HG03039 (cell line): ENCODE data around the gene TOP1.
"Not testable (repeated sequence)": the region's sequence is repeated elsewhere in the genome, so short reads cannot be mapped to it uniquely, and the experiment has no call there.

Source experiments
- ATAC-seq: cut with Tn5 transposase; IDR thresholded peaks from one replicate; pipeline ENCODE4 v1.9.1; 2021; ENCODE audit warnings: mild to moderate bottlenecking, moderate library complexity; ENCODE audit not compliant: unreplicated experiment

The TOP1 gene

DNA sequence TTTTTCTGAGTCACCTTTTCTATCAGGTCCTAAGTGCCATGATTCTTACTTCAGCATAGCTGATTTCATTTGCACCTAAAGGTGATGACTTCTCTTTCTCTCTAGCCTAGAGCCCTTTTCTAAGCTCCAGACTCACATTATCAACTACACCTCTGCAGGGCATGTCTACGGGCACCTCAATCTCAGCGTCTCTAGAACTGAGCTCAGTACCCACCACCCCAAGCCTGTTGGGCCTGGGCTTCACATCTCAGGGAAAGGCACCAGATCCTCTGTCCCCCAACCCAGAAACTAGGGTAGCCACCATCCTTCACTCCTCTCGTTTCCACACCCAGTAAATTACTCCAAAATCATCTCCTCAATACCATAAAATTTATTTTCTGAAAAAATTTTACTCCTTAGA lies 98.1 kb downstream of the TOP1 start:
- no peak for ATAC-seq

DNA sequence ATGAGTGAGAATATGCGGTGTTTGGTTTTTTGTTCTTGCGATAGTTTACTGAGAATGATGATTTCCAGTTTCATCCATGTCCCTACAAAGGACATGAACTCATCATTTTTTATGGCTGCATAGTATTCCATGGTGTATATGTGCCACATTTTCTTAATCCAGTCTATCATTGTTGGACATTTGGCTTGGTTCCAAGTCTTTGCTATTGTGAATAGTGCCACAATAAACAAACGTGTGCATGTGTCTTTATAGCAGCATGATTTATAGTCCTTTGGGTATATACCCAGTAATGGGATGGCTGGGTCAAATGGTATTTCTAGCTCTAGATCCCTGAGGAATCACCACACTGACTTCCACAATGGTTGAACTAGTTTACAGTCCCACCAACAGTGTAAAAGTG lies 99.7 kb downstream of the TOP1 start:
- not testable (repeated sequence) for ATAC-seq

DNA sequence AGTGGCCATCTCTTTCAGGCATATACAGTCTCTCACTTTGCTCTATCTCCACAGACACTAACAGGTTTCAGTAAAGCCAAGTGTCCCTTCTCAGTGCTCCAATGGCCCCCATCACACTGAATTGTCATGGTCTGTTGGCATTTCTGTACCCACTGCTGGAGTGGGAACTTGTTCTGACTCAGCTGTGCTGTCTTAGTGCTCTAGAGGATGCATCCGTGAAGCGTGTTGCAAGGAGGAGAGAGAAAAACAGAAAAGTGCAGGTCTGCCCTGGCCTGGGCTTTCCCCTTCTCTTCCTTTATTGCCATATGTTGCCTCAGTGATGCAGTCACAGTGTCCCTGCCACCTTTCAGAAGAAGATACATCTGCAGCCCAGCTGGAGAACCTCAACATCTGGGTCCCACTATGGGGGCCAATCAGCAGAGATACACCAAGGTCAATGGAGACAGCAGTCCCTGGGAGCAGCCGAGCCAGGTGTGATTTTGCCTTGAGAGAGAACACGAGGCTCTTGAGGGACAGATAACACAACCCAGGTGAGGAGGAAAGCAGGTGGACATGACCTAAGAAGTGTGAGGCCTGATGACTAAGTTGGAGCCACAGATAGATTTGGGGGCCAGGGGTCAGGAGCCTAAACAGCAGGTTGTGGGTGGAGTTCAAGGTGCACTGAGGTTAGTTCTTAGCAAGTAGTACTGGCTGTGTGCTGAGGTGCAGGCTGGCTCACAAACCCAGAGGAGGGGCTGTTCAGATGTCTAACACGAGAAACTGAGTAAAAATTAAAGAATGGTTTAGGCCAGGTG lies 103.2 kb downstream of the TOP1 start:
- ATAC-seq = no peak

DNA sequence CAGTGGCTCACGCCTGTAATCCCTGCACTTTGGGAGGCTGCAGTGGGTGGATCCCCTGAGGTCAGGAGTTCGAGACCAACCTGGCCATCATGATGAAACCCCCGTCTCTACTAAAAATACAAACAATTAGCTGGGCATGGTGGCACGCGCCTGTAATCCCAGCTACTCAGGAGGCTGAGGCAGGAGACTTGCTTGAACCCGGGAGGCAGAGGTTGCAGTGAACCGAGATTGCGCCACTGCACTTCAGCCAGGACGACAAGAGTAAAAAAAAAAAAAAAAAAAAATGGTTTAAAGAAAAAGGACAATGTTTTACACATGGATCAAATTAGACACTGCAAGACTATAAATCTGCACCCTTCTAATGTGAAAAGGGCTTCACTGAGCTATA lies 103.8 kb downstream of the TOP1 start:
- ATAC-seq = not testable (repeated sequence)

DNA sequence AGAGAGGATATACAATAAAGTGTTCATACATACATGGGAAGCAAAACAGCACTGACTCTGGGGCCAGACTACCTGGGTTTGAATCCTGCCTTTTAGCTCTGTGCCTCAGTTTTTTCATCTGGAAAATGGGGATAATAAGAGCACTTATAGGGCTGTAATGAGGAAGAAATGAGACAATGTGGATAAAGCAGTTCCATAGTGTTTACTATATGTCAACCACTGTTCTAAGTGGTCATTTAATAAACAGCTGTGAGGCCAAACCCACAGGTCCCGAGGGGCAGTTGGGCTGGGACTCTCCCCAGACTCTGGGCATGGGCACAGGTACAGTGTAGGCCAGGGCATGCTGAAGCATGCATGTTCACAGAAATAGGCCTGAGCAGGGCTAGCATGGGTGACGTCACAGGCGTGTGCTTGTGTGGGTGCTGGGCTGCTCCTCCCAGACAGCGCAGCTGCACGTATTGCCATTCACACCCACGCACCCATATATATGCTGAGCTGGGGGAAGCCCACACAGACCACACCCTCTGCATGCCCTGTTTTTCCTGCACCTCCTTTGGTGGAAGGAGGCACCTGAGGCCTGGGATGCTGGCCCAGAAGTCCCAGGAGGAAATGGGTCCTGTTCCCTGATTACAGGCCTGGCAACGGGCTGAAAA lies 105.2 kb downstream of the TOP1 start:
- peak; percentile 37 for ATAC-seq

DNA sequence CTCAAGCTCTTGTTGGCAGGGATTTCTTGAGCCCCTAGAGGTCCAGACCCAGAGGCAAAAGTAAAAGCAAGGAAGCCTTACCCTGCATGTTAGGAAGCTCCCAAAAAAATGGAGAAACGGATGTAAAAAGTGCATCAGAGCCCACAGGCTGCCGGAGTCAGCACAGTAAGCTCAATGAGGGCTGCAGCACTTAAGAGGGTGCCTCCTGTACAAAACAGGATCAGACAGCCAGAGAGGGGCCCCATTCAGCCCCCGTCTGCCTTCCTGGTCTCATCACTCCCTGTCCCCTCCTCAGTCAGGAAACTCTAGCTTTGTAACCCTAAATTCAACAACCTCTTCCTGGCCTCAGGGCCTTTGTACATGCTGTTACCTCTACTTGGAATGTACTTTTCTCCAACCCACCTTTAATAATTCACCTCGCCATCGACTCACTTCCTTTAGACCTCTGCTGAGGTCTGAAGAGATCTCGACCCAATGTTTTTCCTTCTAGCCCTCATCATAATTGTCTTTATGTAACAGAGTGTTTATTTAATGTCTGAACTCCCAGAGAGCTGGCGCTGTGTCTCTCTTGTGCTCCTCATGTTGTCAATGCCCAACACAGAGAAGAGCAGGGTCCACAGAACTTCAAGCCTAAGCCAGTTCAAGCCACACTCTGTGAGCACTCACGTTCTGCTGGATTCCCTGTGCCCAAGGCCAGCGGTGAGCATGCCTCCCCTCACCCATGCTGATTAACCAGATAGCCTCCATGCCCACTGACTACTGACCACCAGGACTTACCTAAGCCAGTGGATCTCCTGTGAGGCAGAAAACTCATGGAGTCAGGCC lies 106.0 kb downstream of the TOP1 start:
- no peak for ATAC-seq

DNA sequence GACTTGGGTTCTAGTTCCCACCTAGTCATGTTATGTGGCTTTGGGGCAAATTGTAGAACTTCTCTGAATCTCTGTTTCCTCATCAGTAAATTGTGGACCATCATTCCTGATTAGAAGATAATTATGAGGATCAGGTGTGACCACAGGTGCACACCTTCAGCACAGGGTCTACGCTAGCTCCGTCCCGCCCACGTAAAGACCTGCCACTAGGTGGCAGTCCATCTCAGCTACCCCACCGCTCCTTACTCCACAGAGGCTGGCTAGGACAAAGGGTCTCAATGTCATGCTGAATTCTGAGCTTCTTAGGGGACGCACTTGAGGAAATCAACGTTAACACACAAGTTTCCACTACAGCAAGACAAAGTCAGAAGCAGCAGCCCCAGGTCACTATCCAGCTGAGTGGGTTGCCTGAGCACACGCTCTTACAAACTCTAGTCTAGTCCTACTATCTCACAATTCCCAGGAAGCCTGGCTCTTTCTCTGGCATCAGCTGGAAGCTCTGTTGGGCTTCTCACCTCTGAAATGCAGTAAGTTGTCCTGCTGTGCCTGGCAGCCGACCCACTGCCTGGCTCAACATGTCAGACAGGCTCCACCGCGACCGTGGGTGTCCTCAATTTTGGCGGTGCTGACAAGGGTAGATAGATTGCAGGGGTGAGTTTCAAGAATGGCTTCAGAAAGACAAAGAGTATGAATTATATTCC lies 106.7 kb downstream of the TOP1 start:
- no peak for ATAC-seq

DNA sequence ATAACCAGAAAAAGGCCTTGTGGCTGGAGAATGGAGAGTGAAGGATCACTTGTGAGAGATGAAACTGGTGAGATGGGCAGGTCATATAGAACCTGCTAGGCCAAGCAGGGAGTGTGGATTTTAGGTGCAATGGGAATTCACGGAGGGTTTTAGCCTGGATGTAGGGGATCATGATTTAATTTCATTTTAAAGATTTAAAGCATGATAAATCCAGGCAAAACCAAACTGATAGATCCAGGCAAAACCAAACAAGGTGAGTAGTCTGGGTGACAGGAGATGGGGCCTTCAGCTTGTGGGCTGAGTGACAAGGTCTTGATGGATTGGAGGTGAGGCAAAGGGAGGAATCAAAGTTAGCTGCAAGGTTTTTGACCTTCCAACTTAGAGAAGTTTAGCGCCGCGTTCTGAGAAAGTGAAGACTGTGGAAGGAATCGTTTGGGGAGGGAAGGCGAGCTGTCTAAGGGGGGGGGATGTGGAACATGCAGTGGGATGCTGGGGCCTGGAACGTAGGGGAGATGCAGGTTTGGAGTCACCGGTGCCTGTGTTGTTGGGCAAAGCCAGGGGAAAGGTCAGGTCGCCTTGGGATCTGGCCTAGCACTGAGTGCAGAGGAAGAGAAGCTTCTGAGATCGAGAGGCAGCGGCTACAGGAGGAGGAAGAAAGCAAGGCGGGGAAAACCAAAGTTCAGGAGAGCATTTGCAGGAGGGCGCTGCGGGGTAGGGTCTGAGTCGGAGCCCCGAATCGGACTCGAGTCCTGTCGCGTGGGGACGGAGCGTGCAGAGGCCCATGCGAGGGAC lies 107.5 kb downstream of the TOP1 start:
- no peak for ATAC-seq

DNA sequence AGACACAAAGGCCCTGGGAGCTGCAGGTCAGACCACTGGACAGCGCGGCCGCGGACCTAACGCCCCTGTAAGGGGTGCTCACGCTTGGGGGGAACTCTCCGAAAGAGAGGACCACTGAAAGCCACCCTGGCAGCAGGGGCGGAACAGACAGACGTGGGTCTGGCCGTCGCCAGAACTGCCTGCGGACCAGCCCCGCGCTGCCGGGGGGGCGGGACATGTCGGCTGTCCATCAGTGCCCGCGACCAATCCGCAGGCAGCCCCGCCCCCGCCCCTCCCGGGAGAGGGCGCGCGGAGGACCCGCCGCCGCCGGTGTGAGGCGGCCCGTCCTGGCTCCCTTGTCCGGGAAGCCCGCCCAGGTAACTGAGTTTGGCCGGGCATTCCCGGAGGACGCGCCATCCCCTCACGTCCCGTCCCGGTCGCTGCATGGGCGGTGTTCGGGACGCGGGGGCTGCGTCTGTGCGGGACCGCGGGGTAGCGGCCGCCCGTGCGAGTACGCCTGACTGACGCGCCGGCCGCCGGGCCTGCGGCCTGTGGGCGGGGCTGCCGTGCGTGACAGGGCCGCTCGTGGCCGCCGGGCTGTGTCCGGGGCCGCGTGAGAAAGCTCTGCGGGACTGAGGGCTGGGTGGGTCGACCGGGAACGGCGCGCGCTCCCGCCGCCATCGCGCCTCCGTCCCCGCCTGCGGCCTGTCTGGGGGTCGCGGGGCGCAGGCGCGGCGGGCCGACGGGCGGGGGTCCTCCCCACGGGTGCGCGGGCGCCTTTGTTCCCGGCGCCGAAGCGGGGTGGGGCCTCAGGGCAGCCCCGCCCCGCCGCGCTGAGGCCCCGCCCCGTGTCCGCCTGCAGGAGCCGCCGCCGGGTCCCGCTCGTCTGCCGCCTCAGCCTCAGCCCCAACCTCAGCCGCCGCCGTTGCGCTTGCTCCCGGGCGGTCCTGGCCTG lies 108.3 kb downstream of the TOP1 start, which contains the start of gene PLCG1:
Gene PLCG1, plus strand, starts transcription at position 864 of the 934 bp plus-strand sequence. CDS start 99 bp downstream, outside the sequence.
- peak; percentile 46 for ATAC-seq

DNA sequence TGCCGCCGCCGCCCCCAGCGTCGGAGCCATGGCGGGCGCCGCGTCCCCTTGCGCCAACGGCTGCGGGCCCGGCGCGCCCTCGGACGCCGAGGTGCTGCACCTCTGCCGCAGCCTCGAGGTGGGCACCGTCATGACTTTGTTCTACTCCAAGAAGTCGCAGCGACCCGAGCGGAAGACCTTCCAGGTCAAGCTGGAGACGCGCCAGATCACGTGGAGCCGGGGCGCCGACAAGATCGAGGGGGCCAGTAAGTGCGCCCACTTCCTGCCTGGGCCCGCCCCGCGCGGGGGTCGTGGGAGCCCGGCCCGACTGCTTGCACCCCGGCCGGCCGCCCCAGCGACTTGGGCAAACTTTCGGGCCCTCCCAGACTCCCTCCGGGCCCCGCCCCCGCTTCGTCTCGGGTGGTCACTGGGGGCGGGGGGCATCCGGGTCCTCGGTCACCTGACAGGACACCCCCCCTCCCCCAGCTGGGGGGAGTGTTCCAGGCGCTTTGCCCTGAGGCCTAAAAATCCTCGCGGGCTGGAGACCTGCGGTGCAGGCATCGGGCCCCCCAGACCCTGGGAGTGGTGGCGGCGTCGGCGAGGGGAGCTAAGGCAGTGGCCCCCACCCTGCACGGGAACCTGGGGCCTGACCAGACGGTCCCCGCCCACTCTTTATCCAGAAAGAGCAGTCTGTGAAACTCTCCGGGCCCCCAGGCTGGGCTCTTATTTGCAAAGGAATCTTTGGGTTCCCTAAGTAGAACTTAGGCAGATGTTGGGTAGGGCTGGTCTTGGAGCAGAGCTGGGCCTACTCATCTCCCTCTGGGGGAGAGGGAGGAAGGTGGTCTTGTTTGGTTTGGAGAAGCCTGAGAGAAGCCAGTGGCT lies 109.2 kb downstream of the TOP1 start:
- ATAC-seq = peak; percentile 10

DNA sequence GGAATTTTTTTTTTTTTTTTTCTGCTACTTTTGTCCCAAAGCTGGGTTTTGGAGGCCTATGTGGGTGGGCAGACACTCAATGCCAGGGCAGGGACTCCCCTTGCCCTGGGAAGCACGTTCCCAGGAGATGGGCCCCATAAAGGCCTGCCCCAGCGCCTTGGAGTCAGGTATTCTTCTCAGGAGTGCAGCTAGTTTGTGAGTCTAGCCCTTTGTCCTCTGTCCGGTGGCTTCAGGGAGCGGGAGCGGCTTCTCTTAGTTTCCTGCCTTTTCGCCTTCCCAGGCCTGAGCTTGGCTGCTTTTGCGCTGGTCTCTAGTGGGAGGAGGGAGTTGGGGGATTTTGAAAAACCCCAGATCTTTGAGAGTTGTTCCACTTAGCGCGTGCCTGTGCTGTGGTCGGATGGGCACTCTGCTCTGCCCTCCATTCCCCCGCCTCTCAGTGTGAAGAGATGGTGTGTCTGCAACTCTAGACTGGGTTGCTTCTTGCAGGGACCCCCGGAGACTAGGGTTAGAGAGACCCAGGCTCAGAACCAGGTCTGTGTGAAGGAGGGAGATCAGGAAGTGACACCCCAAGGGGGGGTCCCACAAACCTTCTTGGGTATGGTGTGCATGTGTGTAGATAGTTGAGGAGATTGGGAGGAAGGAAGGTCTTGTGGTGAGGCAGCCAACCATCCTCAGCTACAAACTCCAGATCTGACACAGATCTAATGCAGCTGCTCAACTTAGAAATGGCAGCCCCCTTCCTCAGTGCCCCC lies 110.0 kb downstream of the TOP1 start:
- ATAC-seq = no peak

DNA sequence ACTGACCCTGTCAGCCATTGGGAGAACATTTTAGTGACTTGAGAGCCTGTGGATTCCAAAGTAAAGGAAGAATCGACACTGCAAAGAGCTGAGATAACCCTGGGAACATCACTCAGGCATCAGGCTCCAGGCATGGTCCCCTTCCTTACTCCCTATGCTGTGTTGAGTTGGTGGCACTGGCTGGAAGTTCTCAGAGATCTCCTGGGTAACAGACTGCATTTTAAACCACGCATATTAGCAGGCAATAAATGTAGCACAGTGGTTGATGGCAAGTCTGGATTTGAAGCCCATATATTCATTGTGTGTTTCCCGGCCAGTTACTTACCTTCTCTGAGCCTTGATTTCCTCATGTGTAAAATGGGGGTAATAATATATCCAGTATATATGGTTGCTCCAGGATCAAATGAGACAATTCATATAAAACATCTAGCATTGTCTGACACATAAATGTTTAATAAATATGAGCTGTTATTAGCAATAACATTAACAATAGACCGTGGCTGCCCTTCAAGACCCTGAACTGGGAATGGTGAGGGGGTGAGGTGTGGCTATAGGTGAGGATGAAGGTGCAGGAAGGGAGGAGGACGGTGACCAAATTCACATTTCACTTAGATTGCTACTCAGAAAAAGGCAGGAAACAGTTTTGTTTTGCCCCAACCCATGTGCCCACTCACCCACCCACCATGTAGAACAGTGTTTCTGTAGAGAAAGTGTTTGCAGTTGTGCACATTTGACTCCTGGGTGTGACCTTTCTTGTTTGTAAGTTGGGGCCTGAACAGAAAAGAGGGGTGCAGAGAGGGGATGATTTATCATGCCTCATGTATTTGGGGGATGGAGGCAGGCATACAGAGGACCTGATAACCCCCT lies 110.8 kb downstream of the TOP1 start:
- no peak for ATAC-seq

DNA sequence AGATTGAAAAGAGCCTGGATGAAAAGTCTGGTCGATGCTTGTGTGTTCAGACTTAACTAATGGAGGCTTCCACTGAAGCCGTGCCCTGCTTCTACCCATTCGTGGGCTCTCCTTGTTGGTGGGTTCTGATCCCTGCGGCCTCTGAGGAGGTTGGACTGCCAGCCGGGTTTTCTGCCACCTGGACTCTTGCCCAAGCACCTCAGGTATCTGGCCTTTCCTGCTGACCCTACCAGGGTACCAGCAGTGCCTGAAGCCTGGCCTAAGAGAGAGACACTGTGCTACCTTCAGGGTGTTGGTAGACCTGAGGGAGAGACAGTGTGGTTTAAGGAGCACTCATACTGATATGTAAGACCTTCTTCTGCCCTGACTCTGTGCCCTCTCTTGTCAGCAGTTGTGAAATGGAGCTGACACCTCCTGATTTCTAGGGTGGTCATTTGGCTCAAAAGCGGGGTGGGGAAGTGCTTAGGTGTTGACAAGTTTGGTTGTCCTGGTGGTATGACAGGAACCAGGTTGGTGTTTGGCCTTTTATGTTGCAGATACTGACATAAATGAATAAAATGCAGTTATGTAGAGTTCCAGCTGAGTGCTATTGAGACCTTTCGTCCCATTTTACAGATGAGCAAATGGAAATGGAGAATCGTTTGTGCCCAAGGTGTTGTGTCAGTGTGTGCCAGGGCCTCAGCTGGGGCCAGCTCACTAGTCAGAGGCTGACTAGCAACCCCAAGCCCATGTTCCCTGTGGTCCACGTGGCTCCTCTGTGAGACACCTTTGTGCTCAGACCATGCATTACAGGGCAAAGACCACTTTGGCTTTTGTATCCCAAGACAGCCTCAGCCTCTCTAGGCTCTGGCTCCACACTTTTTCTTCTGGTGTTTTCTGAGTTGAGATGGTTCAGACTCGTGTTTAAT lies 111.9 kb downstream of the TOP1 start:
- ATAC-seq = no peak

DNA sequence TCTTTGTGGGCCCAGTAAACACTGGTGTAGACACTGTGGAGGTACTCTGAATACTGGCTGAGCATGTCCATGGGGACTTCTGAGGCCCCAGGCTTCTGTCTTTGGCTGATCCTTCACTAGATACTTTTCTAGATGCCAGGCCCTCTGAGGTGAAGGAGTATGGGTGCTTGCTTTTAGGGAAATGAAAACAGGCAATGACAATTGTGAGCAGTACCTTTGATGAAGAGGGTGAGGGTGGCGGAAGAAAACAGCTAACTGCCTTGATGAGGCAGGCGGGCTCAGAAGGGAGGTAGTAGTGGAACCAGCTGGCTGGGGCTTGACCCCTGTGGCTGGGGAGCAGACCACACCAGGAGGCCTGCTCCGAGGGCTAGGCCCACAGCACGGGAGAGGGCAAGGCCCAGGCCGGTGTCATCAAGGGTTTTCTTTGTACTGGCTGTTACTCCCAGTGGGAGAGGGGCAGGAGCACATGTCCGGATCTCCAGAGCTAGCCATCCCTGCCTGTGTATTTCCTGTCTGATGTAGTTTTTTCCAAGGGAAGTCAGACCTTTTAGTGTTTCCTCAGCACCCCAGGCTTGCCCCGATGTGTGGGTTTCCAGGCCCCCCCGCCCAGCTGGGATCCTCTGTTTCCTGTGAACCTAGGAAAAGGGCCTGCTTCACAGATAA lies 112.7 kb downstream of the TOP1 start:
- no peak for ATAC-seq

DNA sequence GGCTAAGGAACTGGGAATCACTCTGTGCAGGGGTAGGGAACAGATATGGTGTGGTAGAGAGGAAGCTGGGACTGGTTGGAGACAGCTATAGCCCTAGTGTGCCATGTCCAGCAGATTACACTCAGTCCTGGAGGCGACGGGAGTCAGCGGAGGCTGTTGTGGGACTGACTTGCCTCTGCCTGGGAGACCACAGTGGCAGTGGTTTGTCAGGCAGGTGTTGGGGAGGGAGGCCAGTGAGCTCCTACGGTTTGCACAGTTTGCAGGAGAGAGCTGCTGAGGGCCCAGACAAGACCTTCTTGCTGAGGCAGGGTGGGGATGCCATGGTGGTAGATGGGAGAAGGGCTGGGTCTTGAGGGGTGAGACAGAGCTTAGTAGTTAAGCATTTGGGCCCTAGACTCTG lies 113.6 kb downstream of the TOP1 start:
- ATAC-seq = no peak
